ENCODE data around the gene SOD3. TPM values are rescaled to one million over a fixed set of nuclear protein-coding genes. Genes with fewer than 3 reads are reported as not detected.

The SOD3 gene
- total and polyA plus RNA-seq, 10 of the 15 experiments (the other 5 are each of a cell fraction or from before 2014, with no cell fraction given), result not detected

DNA sequence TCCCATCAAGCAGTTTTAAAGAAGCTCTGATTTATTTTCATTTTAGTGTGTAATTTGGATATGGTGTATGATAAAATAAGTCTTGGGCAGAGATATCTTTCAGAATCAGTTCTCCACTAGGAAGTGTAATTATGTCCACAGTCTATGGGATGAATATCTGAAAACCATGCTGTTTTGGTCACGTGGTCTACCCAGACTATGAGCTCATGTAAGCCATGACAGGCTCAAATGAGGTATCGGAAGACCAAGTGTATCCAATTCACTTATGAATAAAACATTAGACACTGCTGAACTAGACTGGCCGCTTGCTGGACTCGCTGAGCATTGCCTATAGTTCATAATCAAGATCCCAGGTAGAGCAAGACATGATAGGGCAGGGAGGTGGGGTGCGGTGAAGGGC is 50.5 kb downstream of the SOD3 start:
- ChIA-PET POLR2A (no interaction called here), SMC1A (ENCODE audit: uncharacterized antibody, unreplicated experiment) (no interaction called here), CTCF (interaction anchor here (0.5 kb wide), 1 partner anchor 465 kb away, joined by 3 read pairs; no protein-coding TSS in a partner anchor), RAD21 (ENCODE audit: unreplicated experiment) (no interaction called here)
- TF ChIP-seq SMAD5 (IDR thresholded peaks at IDR 0.05; ENCODE audit: low read depth) (no peak), WRNIP1 (IDR thresholded peaks at IDR 0.05; ENCODE audit: borderline replicate concordance, low read depth, low read length) (no peak)
- no peaks in the 10 kb centered on the region for H3K36me3 ChIP-seq (ENCODE audit: control insufficient read depth in 2 of 2, insufficient read depth in 2 of 2, low read length in 1 of 2)
- 38% methylated on average over 5 of the region's 5 CpGs for WGBS (ENCODE audit: insufficient coverage, insufficient replicate concordance, low lambda C conversion rate, missing lambda C conversion rate)
- H3K9ac ChIP-seq (ENCODE audit: control insufficient read depth, insufficient read depth, low read length), result no peak overlapping the region
- H3K27me3 ChIP-seq (replicated peaks in 1 of 2; ENCODE audit: control insufficient read depth in 2 of 2, insufficient read depth in 2 of 2, low read length in 1 of 2), result no peaks in the 10 kb centered on the region; a peak in 1 of 4 replicates
- FAIRE-seq (no peak), DNase-seq (ENCODE audit: low read depth, low spot score) (no peak), ATAC-seq (no peak)
- no peak overlapping the region for H3K4me2 ChIP-seq (ENCODE audit: control insufficient read depth, insufficient read depth)
- no peak overlapping the region for H3K27ac ChIP-seq (ENCODE audit: control insufficient read depth, insufficient read depth)
- no peak overlapping the region for H2AFZ ChIP-seq (ENCODE audit: control insufficient read depth, low read depth, low read length)
- no peaks in the 10 kb centered on the region for H3K79me2 ChIP-seq (ENCODE audit: control insufficient read depth, insufficient read depth, low read length)
- no peaks in the 10 kb centered on the region for H3K9me3 ChIP-seq (replicated peaks; ENCODE audit: control insufficient read depth, insufficient read depth, low read length)
- no peaks in the 10 kb centered on the region; the same call in 1 of the 2 replicates for H3K4me1 ChIP-seq (ENCODE audit: control insufficient read depth, insufficient read depth, low read length)
- no peaks in the 10 kb centered on the region for H4K20me1 ChIP-seq (ENCODE audit: control insufficient read depth, insufficient read depth)
- intact Hi-C loops (cut with micrococcal nuclease; ENCODE audit: unreplicated experiment), result no loop called here
- no peak overlapping the region for H3K4me3 ChIP-seq
- in situ Hi-C loops (cut with MboI), result no loop called here
- BruUV-seq (replicated peaks), result no TSS peak

DNA sequence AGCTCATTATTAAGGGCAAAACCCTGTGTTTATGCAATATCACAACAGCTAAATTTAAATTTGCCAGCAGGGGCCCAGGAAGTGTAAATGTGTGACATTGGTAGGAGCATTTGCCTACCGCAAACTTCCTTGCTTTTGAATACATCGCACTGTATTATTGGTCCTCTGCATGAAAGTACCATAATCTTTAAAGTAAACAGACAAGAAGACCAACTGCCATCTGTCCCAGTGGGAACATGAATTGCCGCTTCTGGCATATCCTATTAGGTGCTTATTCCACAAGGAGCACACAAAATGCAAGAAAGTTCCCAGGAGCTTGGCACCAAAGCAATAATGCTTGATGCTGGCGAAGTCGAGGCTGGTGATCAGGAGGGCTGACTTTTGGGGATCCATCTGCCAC is 51.3 kb downstream of the SOD3 start:
- intact Hi-C loops (cut with micrococcal nuclease; ENCODE audit: unreplicated experiment), result no loop called here
- no peaks in the 10 kb centered on the region for H3K79me2 ChIP-seq (ENCODE audit: control insufficient read depth, insufficient read depth, low read length)
- DNase-seq (ENCODE audit: low read depth, low spot score) (no peak), FAIRE-seq (no peak), ATAC-seq (no peak)
- H3K27me3 ChIP-seq (replicated peaks in 1 of 2; ENCODE audit: control insufficient read depth in 2 of 2, insufficient read depth in 2 of 2, low read length in 1 of 2), result no peaks in the 10 kb centered on the region
- no TSS peak for BruUV-seq (replicated peaks)
- H3K27ac ChIP-seq (ENCODE audit: control insufficient read depth, insufficient read depth), result no peak overlapping the region
- H2AFZ ChIP-seq (ENCODE audit: control insufficient read depth, low read depth, low read length), result no peak overlapping the region
- ChIA-PET POLR2A (no interaction called here), RAD21 (ENCODE audit: unreplicated experiment) (no interaction called here), SMC1A (ENCODE audit: uncharacterized antibody, unreplicated experiment) (no interaction called here), CTCF (no interaction called here)
- WGBS (ENCODE audit: insufficient coverage, insufficient replicate concordance, low lambda C conversion rate, missing lambda C conversion rate), result 78% methylated on average over 5 of the region's 5 CpGs
- H3K9me3 ChIP-seq (replicated peaks; ENCODE audit: control insufficient read depth, insufficient read depth, low read length), result no peaks in the 10 kb centered on the region
- no peaks in the 10 kb centered on the region for H3K4me1 ChIP-seq (ENCODE audit: control insufficient read depth, insufficient read depth, low read length)
- TF ChIP-seq, protein P1, sequence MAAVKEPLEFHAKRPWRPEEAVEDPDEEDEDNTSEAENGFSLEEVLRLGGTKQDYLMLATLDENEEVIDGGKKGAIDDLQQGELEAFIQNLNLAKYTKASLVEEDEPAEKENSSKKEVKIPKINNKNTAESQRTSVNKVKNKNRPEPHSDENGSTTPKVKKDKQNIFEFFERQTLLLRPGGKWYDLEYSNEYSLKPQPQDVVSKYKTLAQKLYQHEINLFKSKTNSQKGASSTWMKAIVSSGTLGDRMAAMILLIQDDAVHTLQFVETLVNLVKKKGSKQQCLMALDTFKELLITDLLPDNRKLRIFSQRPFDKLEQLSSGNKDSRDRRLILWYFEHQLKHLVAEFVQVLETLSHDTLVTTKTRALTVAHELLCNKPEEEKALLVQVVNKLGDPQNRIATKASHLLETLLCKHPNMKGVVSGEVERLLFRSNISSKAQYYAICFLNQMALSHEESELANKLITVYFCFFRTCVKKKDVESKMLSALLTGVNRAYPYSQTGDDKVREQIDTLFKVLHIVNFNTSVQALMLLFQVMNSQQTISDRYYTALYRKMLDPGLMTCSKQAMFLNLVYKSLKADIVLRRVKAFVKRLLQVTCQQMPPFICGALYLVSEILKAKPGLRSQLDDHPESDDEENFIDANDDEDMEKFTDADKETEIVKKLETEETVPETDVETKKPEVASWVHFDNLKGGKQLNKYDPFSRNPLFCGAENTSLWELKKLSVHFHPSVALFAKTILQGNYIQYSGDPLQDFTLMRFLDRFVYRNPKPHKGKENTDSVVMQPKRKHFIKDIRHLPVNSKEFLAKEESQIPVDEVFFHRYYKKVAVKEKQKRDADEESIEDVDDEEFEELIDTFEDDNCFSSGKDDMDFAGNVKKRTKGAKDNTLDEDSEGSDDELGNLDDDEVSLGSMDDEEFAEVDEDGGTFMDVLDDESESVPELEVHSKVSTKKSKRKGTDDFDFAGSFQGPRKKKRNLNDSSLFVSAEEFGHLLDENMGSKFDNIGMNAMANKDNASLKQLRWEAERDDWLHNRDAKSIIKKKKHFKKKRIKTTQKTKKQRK (IDR thresholded peaks at IDR 0.05; ENCODE audit: low read depth, low read length), result no peak
- no peak for TF ChIP-seq HDAC6 (IDR thresholded peaks at IDR 0.05; ENCODE audit: unreplicated experiment)
- in situ Hi-C loops (cut with MboI), result no loop called here
- no peaks in the 10 kb centered on the region for H3K36me3 ChIP-seq (ENCODE audit: control insufficient read depth in 2 of 2, insufficient read depth in 2 of 2, low read length in 1 of 2)
- no peak overlapping the region for H3K4me3 ChIP-seq
- H3K4me2 ChIP-seq (ENCODE audit: control insufficient read depth, insufficient read depth), result no peak overlapping the region
- H4K20me1 ChIP-seq (ENCODE audit: control insufficient read depth, insufficient read depth), result no peaks in the 10 kb centered on the region
- no peak overlapping the region for H3K9ac ChIP-seq (ENCODE audit: control insufficient read depth, insufficient read depth, low read length)

All from GM12878 (cell line).